ENCODE data around the gene ADCY2.

GRCh38 chr5:7795306-7795705 is 399.4 kb downstream of the ADCY2 start:
- TF ChIP-seq PATZ1 (CRISPR knock-in tag; IDR thresholded peaks at IDR 0.05; ENCODE audit: borderline replicate concordance) (no peak), CSRNP3 (CRISPR knock-in tag; IDR thresholded peaks at IDR 0.05) (no peak), ZNF70 (CRISPR knock-in tag; IDR thresholded peaks at IDR 0.05) (no peak), CSDC2 (CRISPR knock-in tag; IDR thresholded peaks at IDR 0.05) (no peak), TSHZ2 (CRISPR knock-in tag; IDR thresholded peaks at IDR 0.05) (no peak), TOX (CRISPR knock-in tag; IDR thresholded peaks at IDR 0.05; ENCODE audit: borderline replicate concordance) (no peak), ARNTL (CRISPR knock-in tag; IDR thresholded peaks at IDR 0.05; ENCODE audit: borderline replicate concordance, low read depth) (no peak), ZNF8 (CRISPR knock-in tag; IDR thresholded peaks at IDR 0.05) (no peak), GLIS3 (CRISPR knock-in tag; IDR thresholded peaks at IDR 0.05) (no peak)

All from SK-N-SH treated with all-trans-retinoic acid at 6 μM for 48 hours (cell line).